ENCODE data around the gene SPIRE1.

The SPIRE1 gene

GRCh38 chr18:12443551-12443950 is 214.4 kb downstream of the SPIRE1 start:
- DNase-seq (ENCODE audit: low spot score) = no peak

- no peak for DNase-seq (ENCODE audit: low spot score)
These were observed 215.0 kb downstream of the SPIRE1 start for GRCh38 chr18:12442946-12443345.

- DNase-seq (ENCODE audit: low spot score) = no peak
These were observed 216.4 kb downstream of the SPIRE1 start for GRCh38 chr18:12441475-12442034.

- DNase-seq (ENCODE audit: low spot score) = no peak
These were observed 219.7 kb downstream of the SPIRE1 start for GRCh38 chr18:12438257-12438656.

GRCh38 chr18:12435867-12436266 is 222.0 kb downstream of the SPIRE1 start:
- DNase-seq (ENCODE audit: low spot score) = no peak

GRCh38 chr18:12434541-12434929 is 223.4 kb downstream of the SPIRE1 start:
- DNase-seq (ENCODE audit: low spot score) = no peak

- DNase-seq (ENCODE audit: low spot score) = no peak
These were observed 223.9 kb downstream of the SPIRE1 start for GRCh38 chr18:12433829-12434540.

GRCh38 chr18:12432881-12433280 is 225.0 kb downstream of the SPIRE1 start:
- DNase-seq (ENCODE audit: low spot score) = no peak

- no peak for DNase-seq (ENCODE audit: low spot score)
These were observed 225.7 kb downstream of the SPIRE1 start for GRCh38 chr18:12432196-12432595.

GRCh38 chr18:12431561-12431960 is 226.3 kb downstream of the SPIRE1 start:
- no peak for DNase-seq (ENCODE audit: low spot score)

GRCh38 chr18:12430137-12430990 is 227.5 kb downstream of the SPIRE1 start:
- DNase-seq (ENCODE audit: low spot score) = no peak

GRCh38 chr18:12429556-12429955 is 228.4 kb downstream of the SPIRE1 start:
- no peak for DNase-seq (ENCODE audit: low spot score)

- DNase-seq (ENCODE audit: low spot score) = no peak
These were observed 229.0 kb downstream of the SPIRE1 start for GRCh38 chr18:12428923-12429322.

GRCh38 chr18:12426924-12427323 is 231.0 kb downstream of the SPIRE1 start:
- DNase-seq (ENCODE audit: low spot score) = no peak

- DNase-seq (ENCODE audit: low spot score) = no peak
These were observed 233.7 kb downstream of the SPIRE1 start for GRCh38 chr18:12424252-12424651.

- DNase-seq (ENCODE audit: low spot score) = no peak
These were observed 234.1 kb downstream of the SPIRE1 start for GRCh38 chr18:12423820-12424219.

- DNase-seq (ENCODE audit: low spot score) = no peak
These were observed 234.5 kb downstream of the SPIRE1 start for GRCh38 chr18:12423393-12423792.

GRCh38 chr18:12422936-12423335 is 235.0 kb downstream of the SPIRE1 start:
- DNase-seq (ENCODE audit: low spot score) = no peak

GRCh38 chr18:12421732-12422131 is 236.2 kb downstream of the SPIRE1 start:
- no peak for DNase-seq (ENCODE audit: low spot score)

GRCh38 chr18:12420821-12421421 is 237.0 kb downstream of the SPIRE1 start:
- no peak for DNase-seq (ENCODE audit: low spot score)

GRCh38 chr18:12417687-12418086 is 240.2 kb downstream of the SPIRE1 start:
- no peak for DNase-seq (ENCODE audit: low spot score)

- DNase-seq (ENCODE audit: low spot score) = no peak
These were observed 241.7 kb downstream of the SPIRE1 start for GRCh38 chr18:12416098-12416729.

Data from CD4-positive, alpha-beta T cell treated with Interleukin-6 at 100 ng/mL for 8 hours (primary cell).